Activated CD4-positive, alpha-beta T cell treated with anti-CD3 and anti-CD28 coated beads for 36 hours (primary cell): ENCODE data around the gene DERL2. TPM values are rescaled to one million over a fixed set of nuclear protein-coding genes. Genes with fewer than 3 reads are reported as not detected.
A peak's percentile ranks its signal among the peaks of the same experiment; 100 is the strongest.

Source experiments
- ATAC-seq: fragments of 200-7000 bp; cut with Tn5 transposase; one replicate; pipeline ENCODE4 v1.10.0; 2021; ENCODE audit warnings: mild to moderate bottlenecking, moderate library complexity
- CTCF ChIA-PET: fragments of 350-600 bp; sonication (Branson Sonifier 250); formaldehyde crosslinking; loops from one replicate; lab custom pipeline; 2021; ENCODE audit warnings: antibody characterized with exemption; lab: Charles Lee
- POLR2A ChIA-PET: fragments of 350-600 bp; sonication (Branson Sonifier 250); formaldehyde crosslinking; loops from one replicate; lab custom pipeline; 2021; ENCODE audit warnings: antibody characterized with exemption, inconsistent platforms; lab: Charles Lee
- DNase-seq: peaks from one replicate; pipeline ENCODE4 v3.0.0-alpha.2; 2020
- H3K27ac Mint-ChIP-seq: one replicate; pipeline ENCODE4 v1.8.0; 2021; ENCODE audit warnings: mixed read lengths
- H3K27me3 Mint-ChIP-seq: one replicate; pipeline ENCODE4 v1.8.0; 2021; ENCODE audit warnings: mixed read lengths
- H3K36me3 Mint-ChIP-seq: one replicate; pipeline ENCODE4 v1.8.0; 2021; ENCODE audit warnings: low read depth, mixed read lengths
- H3K4me1 Mint-ChIP-seq: one replicate; pipeline ENCODE4 v1.8.0; 2021; ENCODE audit warnings: mixed read lengths
- H3K4me3 Mint-ChIP-seq: one replicate; pipeline ENCODE4 v1.8.0; 2021; ENCODE audit warnings: mild to moderate bottlenecking, moderate library complexity, mixed read lengths
- H3K9me3 Mint-ChIP-seq: one replicate; pipeline ENCODE4 v1.8.0; 2021; ENCODE audit warnings: low read depth, mixed read lengths
- intact Hi-C, 2 experiments: fragments of 100-400 bp; cut with DNase I in 1 of 2; cut with micrococcal nuclease in 1 of 2; formaldehyde crosslinking; loops; one replicate each; pipeline versions ENCODE4 v1.14.2 to v1.15.1; 2022 to 2024; cut with DNase I, micrococcal nuclease
- total RNA-seq, 2 experiments: library from RNA; stranded (reverse); gene quantifications; one replicate each; pipeline ENCODE4 v1.2.3, GENCODE V29; 2021

DERL2 gene
- total RNA-seq, 2 experiments from 2014 or later, result 47.7 to 54.9 TPM

GRCh38 chr17:5522476-5522875 is 36.5 kb upstream of the DERL2 start:
- DNase-seq (no peak), ATAC-seq (no peak)
- H3K4me3 Mint-ChIP-seq, result no peak overlapping the region
- no peaks in the 10 kb centered on the region for H3K9me3 Mint-ChIP-seq
- CTCF ChIA-PET, result interaction anchor here (1.3 kb wide), 1 partner anchor 10 kb away, joined by 4 read pairs; no protein-coding TSS in a partner anchor
- no peak overlapping the region for H3K27ac Mint-ChIP-seq
- peaks cover 26% of the 10 kb centered on the region for H3K36me3 Mint-ChIP-seq
- POLR2A ChIA-PET, result no interaction called here
- H3K27me3 Mint-ChIP-seq, result no peaks in the 10 kb centered on the region
- intact Hi-C loops, result no loop called here
- H3K4me1 Mint-ChIP-seq, result peaks cover 15% of the 10 kb centered on the region

- no peak overlapping the region for H3K4me3 Mint-ChIP-seq
- POLR2A ChIA-PET, result no interaction called here
- intact Hi-C loops, result no loop called here
- CTCF ChIA-PET, result no interaction called here
- peaks cover 24% of the 10 kb centered on the region for H3K4me1 Mint-ChIP-seq
- no peak overlapping the region for H3K27ac Mint-ChIP-seq
- DNase-seq (no peak), ATAC-seq (no peak)
- peaks cover 31% of the 10 kb centered on the region for H3K36me3 Mint-ChIP-seq
- no peaks in the 10 kb centered on the region for H3K27me3 Mint-ChIP-seq
- peaks cover 2% of the 10 kb centered on the region for H3K9me3 Mint-ChIP-seq
These were observed 30.2 kb upstream of the DERL2 start for GRCh38 chr17:5516060-5516792.

- CTCF ChIA-PET, result interaction anchor here (0.7 kb wide), 1 partner anchor 37 kb away, joined by 3 read pairs; no protein-coding TSS in a partner anchor
- ATAC-seq (no peak), DNase-seq (no peak)
- Mint-ChIP-seq H3K36me3 (peaks cover 31% of the 10 kb centered on the region), H3K27ac (no peak overlapping the region), H3K9me3 (peaks cover 2% of the 10 kb centered on the region), H3K4me1 (peaks cover 24% of the 10 kb centered on the region), H3K4me3 (no peak overlapping the region), H3K27me3 (no peaks in the 10 kb centered on the region)
- POLR2A ChIA-PET, result no interaction called here
- intact Hi-C loops, result no loop called here
These were observed 29.0 kb upstream of the DERL2 start for GRCh38 chr17:5514976-5515375.

- H3K4me3 Mint-ChIP-seq, result no peak overlapping the region
- DNase-seq, result no peak
- H3K36me3 Mint-ChIP-seq, result peaks cover 31% of the 10 kb centered on the region
- peak overlapping the region; percentile 7 for H3K27ac Mint-ChIP-seq
- peaks cover 24% of the 10 kb centered on the region for H3K4me1 Mint-ChIP-seq
- intact Hi-C loops, result no loop called here
- peak; percentile 74 for ATAC-seq
- POLR2A ChIA-PET, result no interaction called here
- H3K9me3 Mint-ChIP-seq, result peaks cover 2% of the 10 kb centered on the region
- H3K27me3 Mint-ChIP-seq, result no peaks in the 10 kb centered on the region
- CTCF ChIA-PET, result no interaction called here
These were observed 27.6 kb upstream of the DERL2 start for GRCh38 chr17:5513628-5514027.

- no peak overlapping the region for H3K27ac Mint-ChIP-seq
- POLR2A ChIA-PET, result no interaction called here
- peaks cover 24% of the 10 kb centered on the region for H3K4me1 Mint-ChIP-seq
- peaks cover 2% of the 10 kb centered on the region for H3K9me3 Mint-ChIP-seq
- no peak for DNase-seq
- intact Hi-C loops, result no loop called here
- CTCF ChIA-PET, result interaction anchor here (0.7 kb wide), 1 partner anchor 11 kb away, joined by 3 read pairs; no protein-coding TSS in a partner anchor
- H3K4me3 Mint-ChIP-seq, result no peak overlapping the region
- no peak for ATAC-seq
- no peaks in the 10 kb centered on the region for H3K27me3 Mint-ChIP-seq
- H3K36me3 Mint-ChIP-seq, result peaks cover 23% of the 10 kb centered on the region
These were observed 25.6 kb upstream of the DERL2 start for GRCh38 chr17:5511401-5512225.

GRCh38 chr17:5510771-5511170 is 24.8 kb upstream of the DERL2 start:
- H3K27ac Mint-ChIP-seq, result no peak overlapping the region
- H3K4me1 Mint-ChIP-seq, result peaks cover 24% of the 10 kb centered on the region
- POLR2A ChIA-PET, result no interaction called here
- CTCF ChIA-PET, result interaction anchor here (0.7 kb wide), 1 partner anchor 10 kb away, joined by 3 read pairs; no protein-coding TSS in a partner anchor
- no peak overlapping the region for H3K4me3 Mint-ChIP-seq
- no peak for ATAC-seq
- H3K36me3 Mint-ChIP-seq, result peaks cover 18% of the 10 kb centered on the region
- no peak for DNase-seq
- no peaks in the 10 kb centered on the region for H3K27me3 Mint-ChIP-seq
- intact Hi-C loops, result no loop called here
- H3K9me3 Mint-ChIP-seq, result peaks cover 2% of the 10 kb centered on the region

GRCh38 chr17:5509482-5509881 is 23.5 kb upstream of the DERL2 start:
- ATAC-seq, result no peak
- DNase-seq, result no peak
- Mint-ChIP-seq H3K9me3 (peaks cover 2% of the 10 kb centered on the region), H3K4me1 (peaks cover 18% of the 10 kb centered on the region), H3K4me3 (no peak overlapping the region), H3K27me3 (no peaks in the 10 kb centered on the region), H3K27ac (no peak overlapping the region), H3K36me3 (peaks cover 10% of the 10 kb centered on the region)
- intact Hi-C loops, result no loop called here
- ChIA-PET CTCF (no interaction called here), POLR2A (no interaction called here)

GRCh38 chr17:5508810-5509209 is 22.8 kb upstream of the DERL2 start:
- ATAC-seq (no peak), DNase-seq (no peak)
- H3K4me3 Mint-ChIP-seq, result no peak overlapping the region
- no peaks in the 10 kb centered on the region for H3K27me3 Mint-ChIP-seq
- H3K36me3 Mint-ChIP-seq, result peaks cover 6% of the 10 kb centered on the region
- POLR2A ChIA-PET, result no interaction called here
- intact Hi-C loops, result no loop called here
- CTCF ChIA-PET, result interaction anchor here (0.9 kb wide), 1 partner anchor 34 kb away, joined by 3 read pairs; no protein-coding TSS in a partner anchor
- H3K9me3 Mint-ChIP-seq, result no peaks in the 10 kb centered on the region
- no peak overlapping the region for H3K27ac Mint-ChIP-seq
- H3K4me1 Mint-ChIP-seq, result peaks cover 13% of the 10 kb centered on the region

GRCh38 chr17:5506307-5506706 is 20.3 kb upstream of the DERL2 start:
- no peak overlapping the region for H3K27ac Mint-ChIP-seq
- intact Hi-C loops, result no loop called here
- ChIA-PET CTCF (interaction anchor here (0.8 to 1.0 kb wide), 3 partner anchors 24 to 918 kb away, joined by 3 to 4 read pairs (median 3); no protein-coding TSS in a partner anchor), POLR2A (no interaction called here)
- no peaks in the 10 kb centered on the region for H3K9me3 Mint-ChIP-seq
- ATAC-seq (no peak), DNase-seq (no peak)
- no peak overlapping the region for H3K4me3 Mint-ChIP-seq
- peaks cover 5% of the 10 kb centered on the region for H3K36me3 Mint-ChIP-seq
- H3K27me3 Mint-ChIP-seq, result no peaks in the 10 kb centered on the region
- H3K4me1 Mint-ChIP-seq, result no peaks in the 10 kb centered on the region

GRCh38 chr17:5502552-5502951 is 16.6 kb upstream of the DERL2 start:
- intact Hi-C loops, result no loop called here
- no peaks in the 10 kb centered on the region for H3K27me3 Mint-ChIP-seq
- POLR2A ChIA-PET, result no interaction called here

GRCh38 chr17:5501685-5502084 is 15.7 kb upstream of the DERL2 start:
- ATAC-seq (no peak), DNase-seq (no peak)
- CTCF ChIA-PET, result no interaction called here
- Mint-ChIP-seq H3K27me3 (no peaks in the 10 kb centered on the region), H3K27ac (no peak overlapping the region), H3K36me3 (peaks cover 8% of the 10 kb centered on the region), H3K4me3 (peak overlapping the region; percentile 79), H3K4me1 (peaks cover 3% of the 10 kb centered on the region), H3K9me3 (no peaks in the 10 kb centered on the region)
- POLR2A ChIA-PET, result interaction anchor here (0.6 to 1.4 kb wide), 2 partner anchors 15 to 25 kb away, joined by 3 to 6 read pairs; partner anchors contain the start of genes DERL2 and MIS12
- intact Hi-C loops, result loop anchor here (1.0 kb wide), 1 partner anchor 15 kb away; the partner anchor contains the start of genes DERL2 (in 2 of the 2) and MIS12 (in 2 of the 2)

More at GRCh38 chr17:5502552-5502951, 16.6 kb upstream of the DERL2 start:
- H3K4me3 Mint-ChIP-seq, result no peak overlapping the region
- peaks cover 8% of the 10 kb centered on the region for H3K36me3 Mint-ChIP-seq
- H3K27ac Mint-ChIP-seq, result no peak overlapping the region
- CTCF ChIA-PET, result no interaction called here
- ATAC-seq (no peak), DNase-seq (no peak)
- H3K9me3 Mint-ChIP-seq, result no peaks in the 10 kb centered on the region
- H3K4me1 Mint-ChIP-seq, result peaks cover 3% of the 10 kb centered on the region
